ENCODE data around the gene GRIN1. TPM values are rescaled to one million over a fixed set of nuclear protein-coding genes. Genes with fewer than 3 reads are reported as not detected.

GRIN1 gene
- total and polyA plus RNA-seq, 2 of the 13 experiments (the other 11 are each of a cell fraction or from before 2014, with no cell fraction given) = 0.13 TPM; not detected in 1

DNA sequence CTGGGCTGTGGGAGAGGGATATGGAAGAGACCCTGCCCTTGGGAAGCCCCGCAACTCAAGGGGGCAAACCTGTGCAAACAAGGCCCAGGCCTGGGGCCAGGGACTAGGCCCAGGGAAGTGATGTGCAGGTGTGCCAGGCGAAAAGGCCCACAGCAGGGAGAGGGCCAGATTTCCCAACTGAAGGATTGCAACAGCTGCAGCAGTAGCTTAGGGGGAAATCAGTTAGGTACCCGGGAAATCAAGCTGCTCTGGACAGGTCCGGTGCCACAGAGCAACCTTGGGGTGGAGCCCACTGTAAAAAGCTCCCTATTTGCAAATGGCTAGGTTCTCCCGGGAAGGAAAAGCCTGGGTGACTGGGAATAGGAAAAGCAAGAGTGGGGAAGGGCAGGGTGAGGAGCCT lies 10.4 kb downstream of the GRIN1 start:
- DNase-seq (ENCODE audit: low spot score) = no peak
- ATAC-seq = no peak
- Histone ChIP-seq H2AFZ (ENCODE audit: low read length) (no peak overlapping the region), H3K27me3 (ENCODE audit: control insufficient read depth in 1 of 2, insufficient read depth in 2 of 2, low read length in 2 of 2) (peaks cover 8 to 38% of the 10 kb centered on the region in 2 experiments; a peak in 4 of 5 replicates), H3K27ac (ENCODE audit: extremely low read length, insufficient read depth, low read length) (no peak overlapping the region), H3K36me3 (replicated peaks in 1 of 2; ENCODE audit: control insufficient read depth in 1 of 2, insufficient read depth in 2 of 2, low read length in 2 of 2) (no peaks in the 10 kb centered on the region), H3K9me3 (ENCODE audit: low read length) (no peaks in the 10 kb centered on the region), H4K20me1 (ENCODE audit: insufficient read depth, low read length) (no peaks in the 10 kb centered on the region), H3K79me2 (ENCODE audit: insufficient read depth, low read length) (no peaks in the 10 kb centered on the region), H3K4me1 (ENCODE audit: insufficient read depth, low read length) (peaks cover 30% of the 10 kb centered on the region), H3K9ac (ENCODE audit: insufficient read depth, low read depth, low read length) (no peak overlapping the region), H3K4me3 (replicated peaks in 1 of 3; ENCODE audit: insufficient read depth in 1 of 3, low read depth in 2 of 3, low read length in 3 of 3) (no peak overlapping the region), H3K4me2 (ENCODE audit: low read depth, low read length) (peak overlapping the region; percentile 61)
- no peak for FAIRE-seq
- ChIA-PET CTCF (ENCODE audit: low intra/inter-chr PET ratio, low total read pairs) (no interaction called here), POLR2A (interaction anchor here (0.7 to 2.5 kb wide), 4 partner anchors 49 to 94 kb away, joined by 3 to 23 read pairs (median 16); partner anchors contain the start of genes RNF208 and TPRN)
- BruUV-seq (replicated peaks) = no TSS peak
- intact Hi-C loops (cut with micrococcal nuclease; ENCODE audit: unreplicated experiment) (no loop called here), in situ Hi-C loops (cut with HindIII; ENCODE audit: extremely low pct_ligation_motif_present, low pct_unique_long_range_greater_than_20kb) (no loop called here)
- TF ChIP-seq ZNF546 (CRISPR knock-in tag; conservative IDR thresholded peaks at IDR 0.05) (no peak), BORCS8-MEF2B (CRISPR knock-in tag; IDR thresholded peaks at IDR 0.05) (no peak), ZIK1 (CRISPR knock-in tag; IDR thresholded peaks at IDR 0.05; ENCODE audit: borderline replicate concordance, low read depth) (no peak), KDM3A (CRISPR knock-in tag; IDR thresholded peaks at IDR 0.05; ENCODE audit: low read depth) (no peak), SATB2 (CRISPR knock-in tag; IDR thresholded peaks at IDR 0.05) (no peak), ZFYVE20 (CRISPR knock-in tag; IDR thresholded peaks at IDR 0.05; ENCODE audit: borderline replicate concordance, low read depth) (no peak), GATAD2A (CRISPR knock-in tag; IDR thresholded peaks at IDR 0.05) (no peak), JDP2 (CRISPR knock-in tag; IDR thresholded peaks at IDR 0.05; ENCODE audit: borderline replicate concordance) (no peak), EZH2 (conservative IDR thresholded peaks at IDR 0.05; ENCODE audit: low read depth, low read length) (no peak), ZBTB42 (CRISPR knock-in tag; IDR thresholded peaks at IDR 0.05) (no peak), ELF4 (CRISPR knock-in tag; IDR thresholded peaks at IDR 0.05; ENCODE audit: borderline replicate concordance) (no peak), XRCC5 (optimal IDR thresholded peaks at IDR 0.05; ENCODE audit: low read length) (no peak), ZNF660 (CRISPR knock-in tag; IDR thresholded peaks at IDR 0.05; ENCODE audit: borderline replicate concordance, low read depth) (no peak)
- TF ChIP-seq, protein P1, sequence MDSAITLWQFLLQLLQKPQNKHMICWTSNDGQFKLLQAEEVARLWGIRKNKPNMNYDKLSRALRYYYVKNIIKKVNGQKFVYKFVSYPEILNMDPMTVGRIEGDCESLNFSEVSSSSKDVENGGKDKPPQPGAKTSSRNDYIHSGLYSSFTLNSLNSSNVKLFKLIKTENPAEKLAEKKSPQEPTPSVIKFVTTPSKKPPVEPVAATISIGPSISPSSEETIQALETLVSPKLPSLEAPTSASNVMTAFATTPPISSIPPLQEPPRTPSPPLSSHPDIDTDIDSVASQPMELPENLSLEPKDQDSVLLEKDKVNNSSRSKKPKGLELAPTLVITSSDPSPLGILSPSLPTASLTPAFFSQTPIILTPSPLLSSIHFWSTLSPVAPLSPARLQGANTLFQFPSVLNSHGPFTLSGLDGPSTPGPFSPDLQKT (CRISPR knock-in tag; IDR thresholded peaks at IDR 0.05; ENCODE audit: borderline replicate concordance) = no peak
- TF ChIP-seq, protein P2, sequence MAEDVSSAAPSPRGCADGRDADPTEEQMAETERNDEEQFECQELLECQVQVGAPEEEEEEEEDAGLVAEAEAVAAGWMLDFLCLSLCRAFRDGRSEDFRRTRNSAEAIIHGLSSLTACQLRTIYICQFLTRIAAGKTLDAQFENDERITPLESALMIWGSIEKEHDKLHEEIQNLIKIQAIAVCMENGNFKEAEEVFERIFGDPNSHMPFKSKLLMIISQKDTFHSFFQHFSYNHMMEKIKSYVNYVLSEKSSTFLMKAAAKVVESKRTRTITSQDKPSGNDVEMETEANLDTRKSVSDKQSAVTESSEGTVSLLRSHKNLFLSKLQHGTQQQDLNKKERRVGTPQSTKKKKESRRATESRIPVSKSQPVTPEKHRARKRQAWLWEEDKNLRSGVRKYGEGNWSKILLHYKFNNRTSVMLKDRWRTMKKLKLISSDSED (CRISPR knock-in tag; IDR thresholded peaks at IDR 0.05) = no peak
- TF ChIP-seq, protein P3, sequence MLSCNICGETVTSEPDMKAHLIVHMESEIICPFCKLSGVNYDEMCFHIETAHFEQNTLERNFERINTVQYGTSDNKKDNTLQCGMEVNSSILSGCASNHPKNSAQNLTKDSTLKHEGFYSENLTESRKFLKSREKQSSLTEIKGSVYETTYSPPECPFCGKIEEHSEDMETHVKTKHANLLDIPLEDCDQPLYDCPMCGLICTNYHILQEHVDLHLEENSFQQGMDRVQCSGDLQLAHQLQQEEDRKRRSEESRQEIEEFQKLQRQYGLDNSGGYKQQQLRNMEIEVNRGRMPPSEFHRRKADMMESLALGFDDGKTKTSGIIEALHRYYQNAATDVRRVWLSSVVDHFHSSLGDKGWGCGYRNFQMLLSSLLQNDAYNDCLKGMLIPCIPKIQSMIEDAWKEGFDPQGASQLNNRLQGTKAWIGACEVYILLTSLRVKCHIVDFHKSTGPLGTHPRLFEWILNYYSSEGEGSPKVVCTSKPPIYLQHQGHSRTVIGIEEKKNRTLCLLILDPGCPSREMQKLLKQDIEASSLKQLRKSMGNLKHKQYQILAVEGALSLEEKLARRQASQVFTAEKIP (CRISPR knock-in tag; IDR thresholded peaks at IDR 0.05; ENCODE audit: borderline replicate concordance) = no peak
- TF ChIP-seq, protein P4, sequence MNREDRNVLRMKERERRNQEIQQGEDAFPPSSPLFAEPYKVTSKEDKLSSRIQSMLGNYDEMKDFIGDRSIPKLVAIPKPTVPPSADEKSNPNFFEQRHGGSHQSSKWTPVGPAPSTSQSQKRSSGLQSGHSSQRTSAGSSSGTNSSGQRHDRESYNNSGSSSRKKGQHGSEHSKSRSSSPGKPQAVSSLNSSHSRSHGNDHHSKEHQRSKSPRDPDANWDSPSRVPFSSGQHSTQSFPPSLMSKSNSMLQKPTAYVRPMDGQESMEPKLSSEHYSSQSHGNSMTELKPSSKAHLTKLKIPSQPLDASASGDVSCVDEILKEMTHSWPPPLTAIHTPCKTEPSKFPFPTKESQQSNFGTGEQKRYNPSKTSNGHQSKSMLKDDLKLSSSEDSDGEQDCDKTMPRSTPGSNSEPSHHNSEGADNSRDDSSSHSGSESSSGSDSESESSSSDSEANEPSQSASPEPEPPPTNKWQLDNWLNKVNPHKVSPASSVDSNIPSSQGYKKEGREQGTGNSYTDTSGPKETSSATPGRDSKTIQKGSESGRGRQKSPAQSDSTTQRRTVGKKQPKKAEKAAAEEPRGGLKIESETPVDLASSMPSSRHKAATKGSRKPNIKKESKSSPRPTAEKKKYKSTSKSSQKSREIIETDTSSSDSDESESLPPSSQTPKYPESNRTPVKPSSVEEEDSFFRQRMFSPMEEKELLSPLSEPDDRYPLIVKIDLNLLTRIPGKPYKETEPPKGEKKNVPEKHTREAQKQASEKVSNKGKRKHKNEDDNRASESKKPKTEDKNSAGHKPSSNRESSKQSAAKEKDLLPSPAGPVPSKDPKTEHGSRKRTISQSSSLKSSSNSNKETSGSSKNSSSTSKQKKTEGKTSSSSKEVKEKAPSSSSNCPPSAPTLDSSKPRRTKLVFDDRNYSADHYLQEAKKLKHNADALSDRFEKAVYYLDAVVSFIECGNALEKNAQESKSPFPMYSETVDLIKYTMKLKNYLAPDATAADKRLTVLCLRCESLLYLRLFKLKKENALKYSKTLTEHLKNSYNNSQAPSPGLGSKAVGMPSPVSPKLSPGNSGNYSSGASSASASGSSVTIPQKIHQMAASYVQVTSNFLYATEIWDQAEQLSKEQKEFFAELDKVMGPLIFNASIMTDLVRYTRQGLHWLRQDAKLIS (CRISPR knock-in tag; IDR thresholded peaks at IDR 0.05) = no peak
- 12% methylated on average over 5 of the region's 5 CpGs for WGBS (ENCODE audit: low lambda C conversion rate)

Measured in HepG2 (cell line).